T-helper 1 cell treated with Interleukin-12 subunit alpha and Interleukin-12 subunit beta and Interleukin-4 antibody, amounts not matched to agents 30 ng/mL and 1 ng/mL, for 36 hours (primary cell): Measurements from ENCODE around the gene MINK1. TPM values are rescaled to one million over a fixed set of nuclear protein-coding genes. Genes with fewer than 3 reads are reported as not detected.

Source experiments
- intact Hi-C: fragments of 100-400 bp; cut with micrococcal nuclease; formaldehyde crosslinking; loops from one replicate; pipeline ENCODE4 v1.15.1; 2024
- total RNA-seq: library from RNA; stranded (reverse); gene quantifications from 2 replicates; pipeline ENCODE4 v1.2.3, GENCODE V29; 2022

MINK1 gene
- total RNA-seq, 1 donor from 2014 or later: 115 TPM

DNA sequence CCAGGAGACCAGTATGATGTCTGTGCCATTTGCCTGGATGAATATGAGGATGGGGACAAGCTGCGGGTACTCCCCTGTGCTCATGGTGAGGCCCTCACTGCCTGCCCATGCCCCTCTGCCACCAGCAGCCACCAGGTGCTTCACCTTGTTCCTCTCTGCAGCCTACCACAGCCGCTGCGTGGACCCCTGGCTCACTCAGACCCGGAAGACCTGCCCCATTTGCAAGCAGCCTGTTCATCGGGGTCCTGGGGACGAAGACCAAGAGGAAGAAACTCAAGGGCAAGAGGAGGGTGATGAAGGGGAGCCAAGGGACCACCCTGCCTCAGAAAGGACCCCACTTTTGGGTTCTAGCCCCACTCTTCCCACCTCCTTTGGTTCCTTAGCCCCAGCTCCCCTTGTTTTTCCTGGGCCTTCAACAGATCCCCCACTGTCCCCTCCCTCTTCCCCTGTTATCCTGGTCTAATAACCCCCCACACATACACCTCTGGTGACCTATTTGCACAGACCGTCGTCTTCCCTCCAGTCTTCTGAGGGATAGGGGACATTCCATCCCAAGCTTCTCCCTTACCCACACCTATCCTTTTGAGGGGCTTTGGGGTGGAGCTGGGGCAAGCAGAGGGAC, 111.5 kb downstream of the MINK1 start:
- intact Hi-C loops: loop anchor here (2.0 to 5.0 kb wide), 4 partner anchors 36 to 768 kb away; partner anchors contain the start of genes ANKFY1 and MED11

DNA sequence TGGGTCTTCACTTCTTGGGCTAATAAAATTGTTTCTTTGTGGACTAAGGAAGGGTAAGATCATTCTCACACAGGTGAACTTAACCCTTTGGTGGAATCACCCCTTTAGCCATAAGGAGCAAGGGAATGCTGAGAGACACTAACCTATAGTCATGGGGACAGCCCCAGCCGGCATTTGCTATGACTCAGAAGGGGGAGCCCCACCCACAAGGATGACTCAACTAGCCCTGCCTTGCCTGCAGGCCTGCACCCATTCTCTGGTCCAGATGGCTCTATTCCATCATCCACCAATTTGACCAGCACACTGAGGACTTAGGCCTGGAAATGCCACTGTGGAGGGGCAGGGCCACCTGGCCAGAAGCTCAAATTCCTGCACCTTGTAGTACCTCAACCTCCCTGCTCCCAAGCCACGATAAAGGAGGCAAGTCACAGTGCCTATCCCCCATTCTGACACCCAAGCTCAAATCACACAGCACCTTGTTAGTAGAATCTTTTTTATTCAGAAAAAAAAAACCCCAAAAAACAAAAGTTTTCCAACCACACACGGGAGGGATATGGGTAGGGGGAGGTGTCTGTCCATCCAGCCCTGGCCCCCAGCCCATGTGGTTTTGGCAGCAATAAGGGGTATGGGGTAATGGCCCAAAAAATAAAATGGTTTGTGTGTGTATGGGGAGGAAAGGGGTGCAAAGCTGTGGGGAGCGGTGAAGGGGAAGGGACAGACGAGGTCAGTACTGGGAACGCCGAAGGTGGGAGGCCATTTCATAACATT, 112.2 kb downstream of the MINK1 start:
- intact Hi-C loops: loop anchor here (2.0 kb wide), 2 partner anchors 37 to 769 kb away; no protein-coding TSS in a partner anchor

DNA sequence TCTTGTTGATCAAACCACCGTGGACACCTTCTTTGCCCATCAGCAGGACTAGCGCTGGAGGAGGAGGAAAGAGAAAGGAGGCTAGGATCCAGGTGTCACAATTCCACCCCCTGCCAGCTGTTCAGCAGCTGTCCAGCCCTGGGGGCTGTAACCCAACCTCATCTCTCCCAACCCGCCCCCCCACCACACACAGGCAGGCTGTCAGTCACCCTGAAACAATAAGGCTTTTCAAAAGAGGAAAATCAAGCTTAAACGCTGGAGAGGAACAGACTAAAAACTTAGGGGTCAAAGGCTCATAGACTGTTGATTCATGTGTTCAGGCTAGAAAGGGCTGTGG, 112.8 kb downstream of the MINK1 start:
- intact Hi-C loops: loop anchor here (2.0 kb wide), 2 partner anchors 37 to 769 kb away; no protein-coding TSS in a partner anchor

DNA sequence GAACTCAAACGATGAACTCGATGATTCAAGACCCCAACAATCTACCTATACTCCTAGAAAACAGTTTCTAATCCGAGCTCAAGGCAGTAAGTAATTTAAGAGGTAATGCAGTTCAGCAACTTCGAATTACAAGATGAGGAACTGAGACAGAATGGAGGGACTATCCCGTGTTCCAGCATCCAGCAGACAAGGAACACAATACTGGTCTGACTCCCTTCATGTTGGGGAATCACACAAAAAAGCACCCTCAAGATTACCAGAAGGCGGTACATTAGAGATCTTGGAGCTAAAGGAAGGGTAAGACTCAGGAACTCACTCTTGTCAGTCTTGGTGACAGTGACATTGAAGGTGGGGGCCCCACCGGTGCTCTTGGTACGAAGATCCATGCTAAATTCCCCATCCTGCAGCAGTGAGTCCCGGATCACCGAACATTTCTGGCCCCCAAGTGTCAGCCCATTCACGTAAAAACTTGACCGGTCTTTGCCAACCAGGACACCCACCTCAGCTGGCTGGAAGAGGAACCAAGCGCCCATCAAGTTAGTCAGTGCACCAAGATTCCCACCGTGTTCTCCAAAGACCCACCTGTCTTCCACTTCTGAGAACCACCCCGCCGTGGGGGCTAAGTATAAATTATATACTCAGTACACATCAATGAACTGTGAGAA, 113.3 kb downstream of the MINK1 start:
- intact Hi-C loops: no loop called here

DNA sequence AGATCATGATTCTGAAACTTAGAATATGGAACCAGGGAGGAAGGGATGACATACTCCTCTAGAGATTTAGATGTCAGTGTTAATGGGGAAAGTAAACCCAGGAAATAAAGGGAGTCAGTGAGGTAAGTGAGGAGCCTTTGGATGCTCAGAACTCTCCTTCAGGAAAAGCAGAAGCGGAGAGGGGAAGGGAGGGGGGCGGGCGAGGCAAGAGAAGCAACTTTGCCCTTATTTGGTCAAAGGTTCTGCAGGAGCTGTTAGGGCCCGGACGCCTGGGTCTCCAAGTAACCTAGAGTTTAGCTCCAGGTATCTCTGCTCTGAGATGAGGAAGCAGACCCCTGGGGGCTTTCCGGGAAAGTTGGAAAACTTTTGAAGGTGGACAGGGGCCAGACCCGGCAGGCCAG, 113.9 kb downstream of the MINK1 start:
- intact Hi-C loops: loop anchor here (1.0 kb wide), 2 partner anchors 84 to 237 kb away; partner anchors contain the start of gene ARRB2

Other genes with a start within 250 kb of the MINK1 start
- gene SMTNL2, start 248.8 kb upstream of the MINK1 start, total RNA-seq: not detected in 2 replicates
- gene ALOX15, start 191.7 kb upstream of the MINK1 start, total RNA-seq: not detected in 2 replicates
- gene PELP1, start 129.2 kb upstream of the MINK1 start, total RNA-seq: 89.6 and 92.0 TPM in 2 replicates
- gene ARRB2, start 122.7 kb upstream of the MINK1 start, total RNA-seq: 335 and 345 TPM in 2 replicates
- 20.3 and 22.6 TPM in 2 replicates for gene MED11, start 101.9 kb upstream of the MINK1 start, total RNA-seq
- 0.10 and 0.12 TPM in 2 replicates for gene ZMYND15, start 93.5 kb upstream of the MINK1 start, total RNA-seq
- 3.3 and 4.4 TPM in 2 replicates for gene CXCL16, start 93.4 kb upstream of the MINK1 start, total RNA-seq
- gene TM4SF5, start 61.5 kb upstream of the MINK1 start, total RNA-seq: 0.22 and 0.83 TPM in 2 replicates
- 0.51 TPM in 1 of 2 replicates, not detected in the other for gene VMO1, start 47.0 kb upstream of the MINK1 start, total RNA-seq
- not detected in 2 replicates for gene GLTPD2, start 44.4 kb upstream of the MINK1 start, total RNA-seq
- 160 and 163 TPM in 2 replicates for gene PSMB6, start 37.2 kb upstream of the MINK1 start, total RNA-seq
- gene PLD2, start 26.2 kb upstream of the MINK1 start, total RNA-seq: 34.8 and 37.2 TPM in 2 replicates
- gene C17orf107, start 66.2 kb downstream of the MINK1 start, total RNA-seq: 0.95 and 1.3 TPM in 2 replicates
- 0.78 and 0.88 TPM in 2 replicates for gene CHRNE, start 69.8 kb downstream of the MINK1 start, total RNA-seq
- not detected in 2 replicates for gene GP1BA, start 98.9 kb downstream of the MINK1 start, total RNA-seq
- gene SLC25A11, start 106.7 kb downstream of the MINK1 start, total RNA-seq: 95.7 and 96.0 TPM in 2 replicates
- 267 and 323 TPM in 2 replicates for gene RNF167, start 106.9 kb downstream of the MINK1 start, total RNA-seq
- 2,251 and 2,270 TPM in 2 replicates for gene PFN1, start 115.2 kb downstream of the MINK1 start, total RNA-seq
- gene ENO3, start 117.8 kb downstream of the MINK1 start, total RNA-seq: 37.9 and 38.1 TPM in 2 replicates
- 60.0 and 63.9 TPM in 2 replicates for gene SPAG7, start 134.5 kb downstream of the MINK1 start, total RNA-seq
- 88.9 and 95.0 TPM in 2 replicates for gene CAMTA2, start 154.3 kb downstream of the MINK1 start, total RNA-seq
- gene INCA1, start 164.2 kb downstream of the MINK1 start, total RNA-seq: 0.22 and 0.76 TPM in 2 replicates
- gene KIF1C, start 164.6 kb downstream of the MINK1 start, total RNA-seq: 52.9 and 56.7 TPM in 2 replicates
- gene SLC52A1, start 202.1 kb downstream of the MINK1 start, total RNA-seq: 0.29 and 0.51 TPM in 2 replicates
- gene ZFP3, start 245.1 kb downstream of the MINK1 start, total RNA-seq: 4.3 and 4.5 TPM in 2 replicates